HEK293 (cell line): ENCODE results near the gene TEX53.

Experiments used
- CTCF ChIA-PET: fragments of 350-600 bp; formaldehyde crosslinking; extraction: SDS; loops from one replicate; lab custom pipeline; 2021; ENCODE audit warnings: antibody characterized with exemption; lab: Yijun Ruan, JAX
- POLR2A ChIA-PET: fragments of 300-600 bp; formaldehyde crosslinking; extraction: SDS; loops from one replicate; lab custom pipeline; 2020; ENCODE audit warnings: antibody characterized with exemption, inconsistent platforms; lab: Yijun Ruan, JAX
- H3K27ac ChIP-seq: fragments of 200-500 bp; sonication (Bioruptor generic); 2 replicates; pipeline ENCODE4 v1.5.1; 2014; ENCODE audit warnings: low read depth, low read length, control low read depth, inconsistent platforms; ENCODE audit errors: extremely low read depth
- H3K36me3 ChIP-seq, 2 experiments: fragments of 200-500 bp in 1 of 2; sonication (Bioruptor generic) in 1 of 2; 1 replicate in 1 of 2; 2 replicates in 1 of 2; pipeline ENCODE4 v1.5.1; 2014 to 2017; ENCODE audit warnings: inconsistent platforms in 2 of 2, low read length in 2 of 2; ENCODE audit not compliant: control insufficient read depth in 2 of 2, insufficient read depth in 1 of 2
- H3K4me1 ChIP-seq: fragments of 200-500 bp; sonication (Bioruptor generic); 2 replicates; pipeline ENCODE4 v1.5.1; 2014; ENCODE audit warnings: mild to moderate bottlenecking, low read length, inconsistent platforms; ENCODE audit not compliant: control insufficient read depth, insufficient read depth
- H3K4me3 ChIP-seq: 2 replicates; pipeline ENCODE4 v1.5.1; 2011; ENCODE audit warnings: low read depth, mild to moderate bottlenecking, control low read depth, low read length, moderate library complexity
- H3K9me3 ChIP-seq: fragments of 200-500 bp; sonication (Bioruptor generic); 2 replicates; pipeline ENCODE4 v1.5.1; 2014; ENCODE audit warnings: low read depth, low read length, inconsistent platforms; ENCODE audit not compliant: control insufficient read depth, insufficient read depth
- GLI2 ChIP-seq: fragments of 450-650 bp; formaldehyde crosslinking; IDR thresholded peaks from 2 replicates; pipeline ENCODE4; 2017; ENCODE audit warnings: missing biosample characterization, missing genetic modification characterization, low read depth, borderline replicate concordance
- GLI4 ChIP-seq: fragments of 450-650 bp; formaldehyde crosslinking; IDR thresholded peaks from 2 replicates; pipeline ENCODE4 v1.5.1; 2016; ENCODE audit warnings: missing biosample characterization, missing genetic modification characterization
- PRDM6 ChIP-seq: fragments of 450-650 bp; formaldehyde crosslinking; IDR thresholded peaks from 2 replicates; pipeline ENCODE4 v1.5.1; 2017; ENCODE audit warnings: missing biosample characterization, missing genetic modification characterization
- ZBTB20 ChIP-seq: fragments of 450-650 bp; formaldehyde crosslinking; IDR thresholded peaks from 2 replicates; pipeline ENCODE4 v1.5.1; 2016; ENCODE audit warnings: missing biosample characterization, missing genetic modification characterization
- ZNF112 ChIP-seq: fragments of 450-650 bp; formaldehyde crosslinking; IDR thresholded peaks from 2 replicates; pipeline ENCODE4 v1.5.0; 2017; ENCODE audit warnings: missing biosample characterization, missing genetic modification characterization
- ZNF175 ChIP-seq: fragments of 450-650 bp; formaldehyde crosslinking; IDR thresholded peaks from 2 replicates; pipeline ENCODE4 v1.5.1; 2016; ENCODE audit warnings: missing biosample characterization, missing genetic modification characterization
- ZNF626 ChIP-seq: fragments of 450-650 bp; sonication (Bioruptor Pico); formaldehyde crosslinking; IDR thresholded peaks from 2 replicates; pipeline ENCODE4 v1.5.1; 2018; ENCODE audit warnings: missing biosample characterization, missing genetic modification characterization, inconsistent platforms
- TF ChIP-seq, protein P1 (sequence below): fragments of 450-650 bp; formaldehyde crosslinking; IDR thresholded peaks from 2 replicates; pipeline ENCODE4 v1.5.1; 2016; ENCODE audit warnings: missing biosample characterization, missing genetic modification characterization
- TF ChIP-seq, protein P2 (sequence below): fragments of 450-650 bp; formaldehyde crosslinking; IDR thresholded peaks from 2 replicates; pipeline ENCODE4 v1.5.1; 2016; ENCODE audit warnings: missing biosample characterization, missing genetic modification characterization
- TF ChIP-seq, protein P3 (sequence below): fragments of 450-650 bp; formaldehyde crosslinking; IDR thresholded peaks from 2 replicates; pipeline ENCODE4 v1.5.1; 2017; ENCODE audit warnings: missing biosample characterization, missing genetic modification characterization
- TF ChIP-seq, protein P4 (sequence below): fragments of 450-650 bp; formaldehyde crosslinking; optimal IDR thresholded peaks from 2 replicates; pipeline ENCODE3; 2016; ENCODE audit warnings: missing biosample characterization, mild to moderate bottlenecking, missing genetic modification characterization

Gene TEX53

DNA sequence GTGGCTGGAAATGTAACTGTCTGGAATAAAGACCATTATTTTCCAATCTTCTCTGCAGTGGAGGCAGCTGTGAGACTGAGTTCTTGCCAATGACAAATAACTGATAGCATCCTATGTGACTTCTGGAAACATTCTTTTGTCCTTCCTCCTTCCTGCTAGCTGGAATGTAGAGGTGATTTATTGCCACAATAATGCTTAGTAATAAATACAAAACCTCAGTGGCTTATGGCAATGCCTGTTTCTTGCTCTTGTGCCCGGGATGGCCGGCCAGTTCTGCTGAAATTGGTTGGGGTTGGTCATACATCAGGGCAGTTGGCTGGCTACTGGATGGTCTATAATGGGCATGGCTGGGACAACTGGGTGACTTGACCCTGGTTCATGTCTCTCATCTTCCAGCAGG, 36.5 kb upstream of the TEX53 start:
- TF ChIP-seq ZNF175 (tag by site-specific recombination): no peak
- TF ChIP-seq, protein P1, sequence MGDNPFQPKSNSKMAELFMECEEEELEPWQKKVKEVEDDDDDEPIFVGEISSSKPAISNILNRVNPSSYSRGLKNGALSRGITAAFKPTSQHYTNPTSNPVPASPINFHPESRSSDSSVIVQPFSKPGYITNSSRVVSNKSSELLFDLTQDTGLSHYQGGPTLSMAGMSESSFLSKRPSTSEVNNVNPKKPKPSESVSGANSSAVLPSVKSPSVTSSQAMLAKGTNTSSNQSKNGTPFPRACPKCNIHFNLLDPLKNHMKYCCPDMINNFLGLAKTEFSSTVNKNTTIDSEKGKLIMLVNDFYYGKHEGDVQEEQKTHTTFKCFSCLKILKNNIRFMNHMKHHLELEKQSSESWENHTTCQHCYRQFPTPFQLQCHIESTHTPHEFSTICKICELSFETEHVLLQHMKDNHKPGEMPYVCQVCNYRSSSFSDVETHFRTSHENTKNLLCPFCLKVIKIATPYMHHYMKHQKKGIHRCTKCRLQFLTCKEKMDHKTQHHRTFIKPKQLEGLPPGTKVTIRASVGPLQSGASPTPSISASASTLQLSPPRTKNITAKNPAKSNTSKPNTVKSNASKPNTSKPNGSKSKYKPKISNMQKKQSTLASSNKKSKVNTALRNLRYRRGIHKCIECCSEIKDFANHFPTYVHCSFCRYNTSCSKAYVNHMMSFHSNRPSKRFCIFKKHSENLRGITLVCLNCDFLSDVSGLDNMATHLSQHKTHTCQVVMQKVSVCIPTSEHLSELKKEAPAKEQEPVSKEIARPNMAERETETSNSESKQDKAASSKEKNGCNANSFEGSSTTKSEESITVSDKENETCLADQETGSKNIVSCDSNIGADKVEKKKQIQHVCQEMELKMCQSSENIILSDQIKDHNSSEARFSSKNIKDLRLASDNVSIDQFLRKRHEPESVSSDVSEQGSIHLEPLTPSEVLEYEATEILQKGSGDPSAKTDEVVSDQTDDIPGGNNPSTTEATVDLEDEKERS (tag by site-specific recombination): no peak
- TF ChIP-seq, protein P2, sequence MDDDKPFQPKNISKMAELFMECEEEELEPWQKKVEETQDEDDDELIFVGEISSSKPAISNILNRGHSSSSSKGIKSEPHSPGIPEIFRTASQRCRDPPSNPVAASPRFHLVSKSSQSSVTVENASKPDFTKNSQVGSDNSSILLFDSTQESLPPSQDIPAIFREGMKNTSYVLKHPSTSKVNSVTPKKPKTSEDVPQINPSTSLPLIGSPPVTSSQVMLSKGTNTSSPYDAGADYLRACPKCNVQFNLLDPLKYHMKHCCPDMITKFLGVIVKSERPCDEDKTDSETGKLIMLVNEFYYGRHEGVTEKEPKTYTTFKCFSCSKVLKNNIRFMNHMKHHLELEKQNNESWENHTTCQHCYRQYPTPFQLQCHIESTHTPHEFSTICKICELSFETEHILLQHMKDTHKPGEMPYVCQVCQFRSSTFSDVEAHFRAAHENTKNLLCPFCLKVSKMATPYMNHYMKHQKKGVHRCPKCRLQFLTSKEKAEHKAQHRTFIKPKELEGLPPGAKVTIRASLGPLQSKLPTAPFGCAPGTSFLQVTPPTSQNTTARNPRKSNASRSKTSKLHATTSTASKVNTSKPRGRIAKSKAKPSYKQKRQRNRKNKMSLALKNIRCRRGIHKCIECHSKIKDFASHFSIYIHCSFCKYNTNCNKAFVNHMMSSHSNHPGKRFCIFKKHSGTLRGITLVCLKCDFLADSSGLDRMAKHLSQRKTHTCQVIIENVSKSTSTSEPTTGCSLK (tag by site-specific recombination): no peak
- TF ChIP-seq ZBTB20: no peak
- TF ChIP-seq, protein P3, sequence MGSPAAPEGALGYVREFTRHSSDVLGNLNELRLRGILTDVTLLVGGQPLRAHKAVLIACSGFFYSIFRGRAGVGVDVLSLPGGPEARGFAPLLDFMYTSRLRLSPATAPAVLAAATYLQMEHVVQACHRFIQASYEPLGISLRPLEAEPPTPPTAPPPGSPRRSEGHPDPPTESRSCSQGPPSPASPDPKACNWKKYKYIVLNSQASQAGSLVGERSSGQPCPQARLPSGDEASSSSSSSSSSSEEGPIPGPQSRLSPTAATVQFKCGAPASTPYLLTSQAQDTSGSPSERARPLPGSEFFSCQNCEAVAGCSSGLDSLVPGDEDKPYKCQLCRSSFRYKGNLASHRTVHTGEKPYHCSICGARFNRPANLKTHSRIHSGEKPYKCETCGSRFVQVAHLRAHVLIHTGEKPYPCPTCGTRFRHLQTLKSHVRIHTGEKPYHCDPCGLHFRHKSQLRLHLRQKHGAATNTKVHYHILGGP: no peak
- Histone ChIP-seq H3K4me1 (no peaks in the 10 kb centered on the region), H3K36me3 (no peaks in the 10 kb centered on the region), H3K4me3 (no peak overlapping the region), H3K9me3 (no peaks in the 10 kb centered on the region), H3K27ac (no peak overlapping the region)
- CTCF ChIA-PET: interaction anchor here (0.6 to 1.7 kb wide), 3 partner anchors 12 to 658 kb away, joined by 3 to 13 read pairs (median 4); partner anchors contain the start of gene TEX48
- POLR2A ChIA-PET: interaction anchor here (1.4 kb wide), 1 partner anchor 107 kb away, joined by 3 read pairs; the partner anchor contains the start of gene ATP6V1G1

GRCh38 chr9:114693248-114693855, 35.7 kb upstream of the TEX53 start:
- no peak for TF ChIP-seq ZNF626 (tag by site-specific recombination)
- no peak for TF ChIP-seq ZNF112
- TF ChIP-seq GLI4: no peak
- TF ChIP-seq PRDM6 (tag by site-specific recombination): peak; percentile 61; the same call in 1 of the 2 replicates
- TF ChIP-seq, protein P4, sequence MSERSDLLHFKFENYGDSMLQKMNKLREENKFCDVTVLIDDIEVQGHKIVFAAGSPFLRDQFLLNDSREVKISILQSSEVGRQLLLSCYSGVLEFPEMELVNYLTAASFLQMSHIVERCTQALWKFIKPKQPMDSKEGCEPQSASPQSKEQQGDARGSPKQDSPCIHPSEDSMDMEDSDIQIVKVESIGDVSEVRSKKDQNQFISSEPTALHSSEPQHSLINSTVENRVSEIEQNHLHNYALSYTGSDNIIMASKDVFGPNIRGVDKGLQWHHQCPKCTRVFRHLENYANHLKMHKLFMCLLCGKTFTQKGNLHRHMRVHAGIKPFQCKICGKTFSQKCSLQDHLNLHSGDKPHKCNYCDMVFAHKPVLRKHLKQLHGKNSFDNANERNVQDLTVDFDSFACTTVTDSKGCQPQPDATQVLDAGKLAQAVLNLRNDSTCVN (tag by site-specific recombination): no peak
- TF ChIP-seq GLI2: no peak
- TF ChIP-seq, all 188 proteins: peak for 1
- CTCF ChIA-PET: interaction anchor here (0.7 to 1.7 kb wide), 3 partner anchors 11 to 28 kb away, joined by 3 to 13 read pairs (median 3); partner anchors contain the start of gene TEX48
- no peak overlapping the region for H3K4me3 ChIP-seq
- POLR2A ChIA-PET: interaction anchor here (1.4 kb wide), 1 partner anchor 106 kb away, joined by 3 read pairs; the partner anchor contains the start of gene ATP6V1G1
- H3K36me3 ChIP-seq: no peaks in the 10 kb centered on the region
- no peaks in the 10 kb centered on the region for H3K4me1 ChIP-seq
- H3K27ac ChIP-seq: no peak overlapping the region
- H3K9me3 ChIP-seq: no peaks in the 10 kb centered on the region
